NT2/D1 (cell line): Measurements from ENCODE around the gene TSPAN9.

ENCODE experiments used
- SUZ12 ChIP-seq: IDR thresholded peaks from 2 replicates; pipeline ENCODE4 v1.6.1; 2011; ENCODE audit not compliant: insufficient read length, insufficient read depth; ENCODE audit errors: extremely low read depth
- YY1 ChIP-seq: IDR thresholded peaks from 2 replicates; pipeline ENCODE4 v1.6.1; 2011; ENCODE audit not compliant: insufficient read length, insufficient read depth
- ZNF274 ChIP-seq: IDR thresholded peaks from 2 replicates; pipeline ENCODE4 v1.6.1; 2011; ENCODE audit warnings: mild to moderate bottlenecking, low read depth, low read length

GRCh38 chr12:3238196-3238595 is 161.0 kb downstream of the TSPAN9 start:
- no peak for TF ChIP-seq YY1
- no peak for TF ChIP-seq ZNF274
- TF ChIP-seq SUZ12 = no peak
